Upper lobe of left lung (tissue), 6 donors: ENCODE measurements around the gene NACC1. TPM values are rescaled to one million over a fixed set of nuclear protein-coding genes. Genes with fewer than 3 reads are reported as not detected.

Source experiments
- ATAC-seq, 2 donors: fragments of 200-7000 bp; cut with Tn5 transposase; one replicate each; pipeline ENCODE4 v1.9.1; 2022; ENCODE audit warnings: mild to moderate bottlenecking in 2 of 2, moderate library complexity in 2 of 2; ENCODE audit not compliant: low FRiP score in 2 of 2
- DNase-seq, 2 donors: peaks; one replicate each; pipeline ENCODE4 v3.0.0-alpha.2; 2019 to 2020
- H3K27ac ChIP-seq, 4 donors: fragments of 200-600 bp; sonication (generic); one replicate each; pipeline ENCODE4 v1.5.1; 2016 to 2019
- H3K27me3 ChIP-seq, 4 donors: fragments of 200-600 bp; sonication (generic); one replicate each; pipeline ENCODE4 v1.5.1; 2017 to 2019
- H3K36me3 ChIP-seq, 4 donors: fragments of 200-600 bp; sonication (generic); one replicate each; pipeline ENCODE4 v1.5.1; 2016 to 2019
- H3K4me1 ChIP-seq, 4 donors: fragments of 200-600 bp; sonication (generic); one replicate each; pipeline ENCODE4 v1.5.1; 2018 to 2019
- H3K4me3 ChIP-seq, 4 donors: fragments of 200-600 bp; sonication (generic); one replicate each; pipeline ENCODE4 v1.5.1; 2017 to 2019; ENCODE audit warnings: mild to moderate bottlenecking in 2 of 4, moderate library complexity in 1 of 4
- H3K9me3 ChIP-seq, 4 donors: fragments of 200-600 bp; sonication (generic); one replicate each; pipeline ENCODE4 v1.5.1; 2018 to 2019
- EP300 ChIP-seq, 4 donors: sonication (generic); formaldehyde crosslinking; IDR thresholded peaks; one replicate each; pipeline ENCODE4 v1.5.1; 2017; ENCODE audit warnings: antibody characterized with exemption in 4 of 4, control low read depth in 2 of 4
- POLR2A ChIP-seq, 4 donors: fragments of 450-650 bp; IDR thresholded peaks; one replicate each; pipeline ENCODE4 v1.5.1; 2016 to 2017; ENCODE audit warnings: antibody characterized with exemption in 4 of 4, mild to moderate bottlenecking in 2 of 4
- POLR2AphosphoS5 ChIP-seq, 2 donors: sonication (generic); formaldehyde crosslinking; IDR thresholded peaks; one replicate each; pipeline ENCODE4 v1.5.1; 2017; ENCODE audit warnings: antibody characterized with exemption in 2 of 2
- WGBS, 2 donors: methylation state at CpG; one replicate each; pipeline ENCODE4 v1.1.5; 2017 to 2018; 5-methylcytosine and 5-hydroxymethylcytosine counted together
- total RNA-seq, 6 donors: library from RNA; depleted of rRNA in 4 of 6; stranded (reverse); fragments of >200 nt in 4 of 6; gene quantifications; one replicate each; pipeline versions ENCODE4 v1.1.0 to v1.2.1, GENCODE V29; 2016 to 2021
- TF ChIP-seq, protein P1 (sequence below), 6 experiments: fragments of 450-650 bp in 4 of 6; fragments of 200-600 bp in 2 of 6; sonication (generic) in 2 of 6; IDR thresholded peaks; one replicate each; pipeline ENCODE4 v1.5.1; 2016 to 2019; ENCODE audit warnings: antibody characterized with exemption in 6 of 6
- donor health status: DM: no; HTN: no; CAD: no; lungs with moderate emphysema.
- donor health status: DM: no; HTN: yes; CAD: no; lungs with severe emphysema.

NACC1 gene
- total RNA-seq, 6 donors from 2014 or later = 22.0 to 96.1 (median 55.7) TPM

DNA sequence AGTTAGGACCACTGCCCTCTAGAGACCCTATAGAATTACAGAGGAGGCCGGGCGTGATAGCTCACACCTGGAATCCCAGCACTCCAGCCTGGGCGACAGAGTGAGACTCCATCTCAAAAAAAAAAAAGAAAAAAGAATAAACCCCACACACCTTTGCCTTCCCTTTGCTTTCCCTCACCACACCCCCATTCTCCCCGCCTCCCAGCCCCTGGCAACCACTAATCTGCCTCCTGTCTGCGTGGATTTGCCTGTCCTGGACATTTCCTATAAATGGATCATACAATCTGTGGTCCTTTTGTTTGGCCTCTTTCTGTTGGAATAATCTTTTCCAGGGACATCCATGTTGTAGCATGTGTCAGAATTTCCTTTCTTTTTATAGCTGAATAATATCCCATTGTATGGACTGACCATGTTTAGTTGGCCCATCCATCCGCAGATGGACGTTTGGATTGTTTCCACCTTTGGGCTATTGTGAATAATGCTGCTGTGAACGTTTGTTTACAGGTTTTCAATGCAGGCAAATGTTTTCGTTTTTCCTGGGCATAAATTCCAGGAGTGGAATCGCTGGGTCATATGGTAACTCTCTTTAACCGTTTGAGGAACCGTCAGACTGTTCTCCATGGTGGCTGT lies 15.3 kb downstream of the NACC1 start:
- no peak for TF ChIP-seq POLR2AphosphoS5 (IDR thresholded peaks at IDR 0.05)
- no peak for TF ChIP-seq POLR2A (IDR thresholded peaks at IDR 0.05)
- no peak for TF ChIP-seq EP300 (IDR thresholded peaks at IDR 0.05)
- TF ChIP-seq, protein P1, sequence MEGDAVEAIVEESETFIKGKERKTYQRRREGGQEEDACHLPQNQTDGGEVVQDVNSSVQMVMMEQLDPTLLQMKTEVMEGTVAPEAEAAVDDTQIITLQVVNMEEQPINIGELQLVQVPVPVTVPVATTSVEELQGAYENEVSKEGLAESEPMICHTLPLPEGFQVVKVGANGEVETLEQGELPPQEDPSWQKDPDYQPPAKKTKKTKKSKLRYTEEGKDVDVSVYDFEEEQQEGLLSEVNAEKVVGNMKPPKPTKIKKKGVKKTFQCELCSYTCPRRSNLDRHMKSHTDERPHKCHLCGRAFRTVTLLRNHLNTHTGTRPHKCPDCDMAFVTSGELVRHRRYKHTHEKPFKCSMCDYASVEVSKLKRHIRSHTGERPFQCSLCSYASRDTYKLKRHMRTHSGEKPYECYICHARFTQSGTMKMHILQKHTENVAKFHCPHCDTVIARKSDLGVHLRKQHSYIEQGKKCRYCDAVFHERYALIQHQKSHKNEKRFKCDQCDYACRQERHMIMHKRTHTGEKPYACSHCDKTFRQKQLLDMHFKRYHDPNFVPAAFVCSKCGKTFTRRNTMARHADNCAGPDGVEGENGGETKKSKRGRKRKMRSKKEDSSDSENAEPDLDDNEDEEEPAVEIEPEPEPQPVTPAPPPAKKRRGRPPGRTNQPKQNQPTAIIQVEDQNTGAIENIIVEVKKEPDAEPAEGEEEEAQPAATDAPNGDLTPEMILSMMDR (IDR thresholded peaks at IDR 0.05) = no peak
- WGBS, 2 donors = 60 to 75% methylated on average over 12 of the region's 12 CpGs
- no peaks in the 10 kb centered on the region for H3K9me3 ChIP-seq
- H3K27me3 ChIP-seq = no peaks in the 10 kb centered on the region
- DNase-seq = no peak
- peaks cover 10 to 40% (median 24%) of the 10 kb centered on the region in 4 donors for H3K4me1 ChIP-seq
- no peak overlapping the region for H3K4me3 ChIP-seq
- no peak for ATAC-seq
- peak overlapping the region in 3 of 4 donors; percentile 59 to 68 (median 62) for H3K27ac ChIP-seq
- peaks cover 13 to 34% (median 32%) of the 10 kb centered on the region in 4 donors for H3K36me3 ChIP-seq

GRCh38 chr19:13134626-13135025 lies 16.6 kb downstream of the NACC1 start:
- DNase-seq = peak in 1 of 2 donors; percentile 88
- ATAC-seq = peak; percentile 45 to 94
- Histone ChIP-seq H3K36me3 (peaks cover 13 to 47% (median 41%) of the 10 kb centered on the region in 4 donors), H3K27ac (peak overlapping the region; percentile 53 to 79 (median 65)), H3K9me3 (no peaks in the 10 kb centered on the region), H3K4me1 (peaks cover 10 to 34% (median 23%) of the 10 kb centered on the region in 4 donors), H3K27me3 (no peaks in the 10 kb centered on the region), H3K4me3 (no peak overlapping the region)
- TF ChIP-seq POLR2A (IDR thresholded peaks at IDR 0.05) (peak in 1 of 4 donors; percentile 28), EP300 (IDR thresholded peaks at IDR 0.05) (peak in 3 of 4 donors; percentile 33 to 98 (median 83)), POLR2AphosphoS5 (IDR thresholded peaks at IDR 0.05) (peak; percentile 59 to 76)
- TF ChIP-seq, protein P1 (IDR thresholded peaks at IDR 0.05) = no peak
- WGBS, 2 donors = 42 to 85% methylated on average over 2 to 3 of the region's 3 CpGs

DNA sequence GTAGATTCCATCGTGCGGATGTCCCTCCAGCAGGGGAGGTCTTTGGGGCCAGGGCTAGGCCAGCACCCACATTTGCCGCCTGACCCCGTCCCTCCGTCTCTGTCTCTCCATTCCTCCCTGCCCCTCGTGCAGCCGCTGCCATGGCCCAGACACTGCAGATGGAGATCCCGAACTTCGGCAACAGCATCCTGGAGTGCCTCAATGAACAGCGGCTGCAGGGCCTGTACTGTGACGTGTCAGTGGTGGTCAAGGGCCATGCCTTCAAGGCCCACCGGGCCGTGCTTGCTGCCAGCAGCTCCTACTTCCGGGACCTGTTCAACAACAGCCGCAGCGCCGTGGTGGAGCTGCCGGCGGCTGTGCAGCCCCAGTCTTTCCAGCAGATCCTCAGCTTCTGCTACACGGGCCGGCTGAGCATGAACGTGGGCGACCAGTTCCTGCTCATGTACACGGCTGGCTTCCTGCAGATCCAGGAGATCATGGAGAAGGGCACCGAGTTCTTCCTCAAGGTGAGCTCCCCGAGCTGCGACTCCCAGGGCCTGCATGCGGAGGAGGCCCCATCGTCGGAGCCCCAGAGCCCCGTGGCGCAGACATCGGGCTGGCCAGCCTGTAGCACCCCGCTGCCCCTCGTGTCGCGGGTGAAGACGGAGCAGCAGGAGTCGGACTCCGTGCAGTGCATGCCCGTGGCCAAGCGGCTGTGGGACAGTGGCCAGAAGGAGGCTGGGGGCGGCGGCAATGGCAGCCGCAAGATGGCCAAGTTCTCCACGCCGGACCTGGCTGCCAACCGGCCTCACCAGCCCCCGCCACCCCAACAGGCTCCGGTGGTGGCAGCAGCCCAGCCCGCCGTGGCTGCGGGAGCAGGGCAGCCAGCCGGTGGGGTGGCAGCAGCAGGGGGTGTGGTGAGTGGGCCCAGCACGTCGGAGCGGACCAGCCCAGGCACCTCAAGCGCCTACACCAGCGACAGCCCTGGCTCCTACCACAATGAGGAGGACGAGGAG lies 17.3 kb downstream of the NACC1 start:
- H3K36me3 ChIP-seq = peaks cover 13 to 53% (median 45%) of the 10 kb centered on the region in 4 donors
- peaks cover 10 to 38% (median 23%) of the 10 kb centered on the region in 4 donors for H3K4me1 ChIP-seq
- H3K27ac ChIP-seq = peak overlapping the region; percentile 50 to 79 (median 53)
- WGBS, 2 donors = 94 to 95% methylated on average over 19 to 55 of the region's 60 CpGs
- no peak for DNase-seq
- H3K9me3 ChIP-seq = no peaks in the 10 kb centered on the region
- H3K4me3 ChIP-seq = no peak overlapping the region
- H3K27me3 ChIP-seq = no peaks in the 10 kb centered on the region
- TF ChIP-seq EP300 (IDR thresholded peaks at IDR 0.05) (no peak), POLR2A (IDR thresholded peaks at IDR 0.05) (no peak), POLR2AphosphoS5 (IDR thresholded peaks at IDR 0.05) (no peak)
- TF ChIP-seq, protein P1 (IDR thresholded peaks at IDR 0.05) = no peak
- no peak for ATAC-seq

- 88 to 91% methylated on average over 15 to 28 of the region's 28 CpGs for WGBS, 2 donors
- Histone ChIP-seq H3K36me3 (peaks cover 13 to 59% (median 46%) of the 10 kb centered on the region in 4 donors), H3K4me3 (no peak overlapping the region)
These were observed 19.3 kb downstream of the NACC1 start for GRCh38 chr19:13137290-13137794.

More at GRCh38 chr19:13137290-13137794, 19.3 kb downstream of the NACC1 start:
- peak overlapping the region in 1 of 4 donors; percentile 27 for H3K27ac ChIP-seq
- no peak for DNase-seq
- H3K9me3 ChIP-seq = no peaks in the 10 kb centered on the region
- TF ChIP-seq, protein P1 (IDR thresholded peaks at IDR 0.05) = no peak
- TF ChIP-seq POLR2A (IDR thresholded peaks at IDR 0.05) (no peak), POLR2AphosphoS5 (IDR thresholded peaks at IDR 0.05) (no peak), EP300 (IDR thresholded peaks at IDR 0.05) (no peak)
- no peaks in the 10 kb centered on the region for H3K27me3 ChIP-seq
- H3K4me1 ChIP-seq = peaks cover 10 to 34% (median 23%) of the 10 kb centered on the region in 4 donors
- ATAC-seq = no peak
